WTC11 (cell line): Measurements from ENCODE around the gene CCDC127. TPM values are rescaled to one million over a fixed set of nuclear protein-coding genes. Genes with fewer than 3 reads are reported as not detected.
"Not testable (repeated sequence)": the region's sequence is repeated elsewhere in the genome, so short reads cannot be mapped to it uniquely, and the experiment has no call there.

ENCODE experiments used
- ATAC-seq: fragments of 200-7000 bp; cut with Tn5 transposase; 2 replicates; pipeline ENCODE4 v1.10.0; 2021; ENCODE audit warnings: mild to moderate bottlenecking, moderate library complexity
- CTCF ChIA-PET: fragments of 300-600 bp; sonication (Branson Sonifier 250); formaldehyde crosslinking; loops from one replicate; lab custom pipeline; 2021; ENCODE audit warnings: antibody characterized with exemption; lab: Charles Lee
- POLR2A ChIA-PET: fragments of 350-600 bp; sonication (Branson Sonifier 250); formaldehyde crosslinking; loops from one replicate; lab custom pipeline; 2021; ENCODE audit warnings: antibody characterized with exemption; lab: Charles Lee
- DNase-seq: peaks from one replicate; pipeline ENCODE4 v3.0.0; 2021; ENCODE audit warnings: low spot score
- H3K27ac Mint-ChIP-seq: 2 replicates; pipeline ENCODE4 v1.8.0; 2021; ENCODE audit warnings: mixed read lengths
- H3K27me3 Mint-ChIP-seq: 2 replicates; pipeline ENCODE4 v1.8.0; 2021; ENCODE audit warnings: low read depth, mild to moderate bottlenecking, moderate library complexity, mixed read lengths
- H3K36me3 Mint-ChIP-seq: 2 replicates; pipeline ENCODE4 v1.8.0; 2021; ENCODE audit warnings: mixed read lengths
- H3K4me1 Mint-ChIP-seq: 2 replicates; pipeline ENCODE4 v1.8.0; 2022; ENCODE audit warnings: mixed read lengths
- H3K4me3 Mint-ChIP-seq: 2 replicates; pipeline ENCODE4 v1.8.0; 2021; ENCODE audit warnings: mild to moderate bottlenecking, moderate library complexity, mixed read lengths
- H3K9me3 Mint-ChIP-seq: 2 replicates; pipeline ENCODE4 v1.8.0; 2021; ENCODE audit warnings: mixed read lengths
- ARID4B ChIP-seq: sonication (generic); formaldehyde crosslinking; IDR thresholded peaks from 2 replicates; pipeline ENCODE4 v1.8.0; 2023; ENCODE audit warnings: missing genetic modification reagents, mild to moderate bottlenecking, borderline replicate concordance
- CREB1 ChIP-seq: sonication (generic); formaldehyde crosslinking; IDR thresholded peaks from 2 replicates; pipeline ENCODE4 v1.8.0; 2023; ENCODE audit warnings: mild to moderate bottlenecking, missing genetic modification reagents
- CREM ChIP-seq: sonication (generic); formaldehyde crosslinking; IDR thresholded peaks from 2 replicates; pipeline ENCODE4 v1.8.1; 2022; ENCODE audit warnings: mild to moderate bottlenecking, missing genetic modification reagents, moderate library complexity
- ETV6 ChIP-seq: sonication (generic); formaldehyde crosslinking; IDR thresholded peaks from 2 replicates; pipeline ENCODE4 v1.8.1; 2022; ENCODE audit warnings: mild to moderate bottlenecking, missing genetic modification reagents
- FOXJ3 ChIP-seq: sonication (generic); formaldehyde crosslinking; IDR thresholded peaks from 2 replicates; pipeline ENCODE4 v1.9.0; 2021; ENCODE audit warnings: missing genetic modification reagents, mild to moderate bottlenecking, borderline replicate concordance
- GRHL2 ChIP-seq: fragments of 250-450 bp; sonication (Bioruptor Pico); IDR thresholded peaks from 2 replicates; pipeline ENCODE4 v1.8.0; 2022; ENCODE audit warnings: mild to moderate bottlenecking, moderate library complexity; ENCODE audit not compliant: insufficient replicate concordance, severe bottlenecking
- JUN ChIP-seq: sonication (generic); formaldehyde crosslinking; IDR thresholded peaks from 2 replicates; pipeline ENCODE4 v1.8.0; 2023; ENCODE audit warnings: mild to moderate bottlenecking, missing genetic modification reagents
- MXD4 ChIP-seq: fragments of 250-450 bp; sonication (Bioruptor Pico); IDR thresholded peaks from 2 replicates; pipeline ENCODE4 v1.8.0; 2021; ENCODE audit warnings: mild to moderate bottlenecking, moderate library complexity, borderline replicate concordance
- PRDM15 ChIP-seq: sonication (generic); formaldehyde crosslinking; IDR thresholded peaks from 2 replicates; pipeline ENCODE4 v1.8.0; 2022; ENCODE audit warnings: missing genetic modification reagents
- ZNF138 ChIP-seq: sonication (generic); formaldehyde crosslinking; conservative IDR thresholded peaks from 2 replicates; pipeline ENCODE4 v1.8.1; 2022; ENCODE audit warnings: mild to moderate bottlenecking, moderate library complexity, missing genetic modification reagents
- ZNF396 ChIP-seq: fragments of 250-450 bp; sonication (Bioruptor Pico); IDR thresholded peaks from 2 replicates; pipeline ENCODE4 v1.8.0; 2021; ENCODE audit warnings: mild to moderate bottlenecking, moderate library complexity, borderline replicate concordance
- ZNF671 ChIP-seq: fragments of 250-450 bp; sonication (Bioruptor Pico); IDR thresholded peaks from 2 replicates; pipeline ENCODE4 v1.8.0; 2021; ENCODE audit warnings: mild to moderate bottlenecking
- ZSCAN18 ChIP-seq: fragments of 250-450 bp; sonication (Bioruptor Pico); IDR thresholded peaks from 2 replicates; pipeline ENCODE4 v2.1.2; 2022; ENCODE audit warnings: mild to moderate bottlenecking, moderate library complexity
- total RNA-seq: library from RNA; stranded (reverse); gene quantifications from 3 replicates; pipeline ENCODE4 v1.2.3, GENCODE V29; 2021
- TF ChIP-seq, protein P1 (sequence below): sonication (generic); formaldehyde crosslinking; IDR thresholded peaks from 2 replicates; pipeline ENCODE4 v1.8.1; 2022; ENCODE audit warnings: low read depth, mild to moderate bottlenecking, moderate library complexity, missing genetic modification reagents, borderline replicate concordance
- TF ChIP-seq, protein P2 (sequence below): fragments of 250-450 bp; sonication (Bioruptor Pico); IDR thresholded peaks from 2 replicates; pipeline ENCODE4 v1.9.0; 2021; ENCODE audit warnings: mild to moderate bottlenecking

CCDC127 gene
- total RNA-seq, 1 experiment from 2014 or later, result 5.3 TPM

GRCh38 chr5:252546-252945 is 34.6 kb upstream of the CCDC127 start:
- no peak for ATAC-seq
- ChIA-PET POLR2A (no interaction called here), CTCF (no interaction called here)
- Mint-ChIP-seq H3K4me3 (no peak overlapping the region), H3K9me3 (peaks cover 33% of the 10 kb centered on the region), H3K4me1 (no peaks in the 10 kb centered on the region), H3K27me3 (no peaks in the 10 kb centered on the region), H3K27ac (no peak overlapping the region), H3K36me3 (peaks cover 69% of the 10 kb centered on the region)
- DNase-seq, result no peak
- TF ChIP-seq ETV6 (CRISPR knock-in tag), result no peak
- TF ChIP-seq CREM (CRISPR knock-in tag), result no peak
- TF ChIP-seq JUN (CRISPR knock-in tag), result no peak
- TF ChIP-seq ZNF671 (CRISPR knock-in tag), result no peak
- TF ChIP-seq ZSCAN18 (CRISPR knock-in tag), result no peak
- TF ChIP-seq PRDM15, result no peak
- TF ChIP-seq, protein P1, sequence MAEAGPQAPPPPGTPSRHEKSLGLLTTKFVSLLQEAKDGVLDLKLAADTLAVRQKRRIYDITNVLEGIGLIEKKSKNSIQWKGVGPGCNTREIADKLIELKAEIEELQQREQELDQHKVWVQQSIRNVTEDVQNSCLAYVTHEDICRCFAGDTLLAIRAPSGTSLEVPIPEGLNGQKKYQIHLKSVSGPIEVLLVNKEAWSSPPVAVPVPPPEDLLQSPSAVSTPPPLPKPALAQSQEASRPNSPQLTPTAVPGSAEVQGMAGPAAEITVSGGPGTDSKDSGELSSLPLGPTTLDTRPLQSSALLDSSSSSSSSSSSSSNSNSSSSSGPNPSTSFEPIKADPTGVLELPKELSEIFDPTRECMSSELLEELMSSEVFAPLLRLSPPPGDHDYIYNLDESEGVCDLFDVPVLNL (CRISPR knock-in tag), result no peak
- no peak for TF ChIP-seq GRHL2 (CRISPR knock-in tag)
- TF ChIP-seq FOXJ3 (CRISPR knock-in tag), result no peak
- TF ChIP-seq, protein P2, sequence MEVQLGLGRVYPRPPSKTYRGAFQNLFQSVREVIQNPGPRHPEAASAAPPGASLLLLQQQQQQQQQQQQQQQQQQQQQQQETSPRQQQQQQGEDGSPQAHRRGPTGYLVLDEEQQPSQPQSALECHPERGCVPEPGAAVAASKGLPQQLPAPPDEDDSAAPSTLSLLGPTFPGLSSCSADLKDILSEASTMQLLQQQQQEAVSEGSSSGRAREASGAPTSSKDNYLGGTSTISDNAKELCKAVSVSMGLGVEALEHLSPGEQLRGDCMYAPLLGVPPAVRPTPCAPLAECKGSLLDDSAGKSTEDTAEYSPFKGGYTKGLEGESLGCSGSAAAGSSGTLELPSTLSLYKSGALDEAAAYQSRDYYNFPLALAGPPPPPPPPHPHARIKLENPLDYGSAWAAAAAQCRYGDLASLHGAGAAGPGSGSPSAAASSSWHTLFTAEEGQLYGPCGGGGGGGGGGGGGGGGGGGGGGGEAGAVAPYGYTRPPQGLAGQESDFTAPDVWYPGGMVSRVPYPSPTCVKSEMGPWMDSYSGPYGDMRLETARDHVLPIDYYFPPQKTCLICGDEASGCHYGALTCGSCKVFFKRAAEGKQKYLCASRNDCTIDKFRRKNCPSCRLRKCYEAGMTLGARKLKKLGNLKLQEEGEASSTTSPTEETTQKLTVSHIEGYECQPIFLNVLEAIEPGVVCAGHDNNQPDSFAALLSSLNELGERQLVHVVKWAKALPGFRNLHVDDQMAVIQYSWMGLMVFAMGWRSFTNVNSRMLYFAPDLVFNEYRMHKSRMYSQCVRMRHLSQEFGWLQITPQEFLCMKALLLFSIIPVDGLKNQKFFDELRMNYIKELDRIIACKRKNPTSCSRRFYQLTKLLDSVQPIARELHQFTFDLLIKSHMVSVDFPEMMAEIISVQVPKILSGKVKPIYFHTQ (CRISPR knock-in tag), result no peak
- no peak for TF ChIP-seq MXD4 (CRISPR knock-in tag)
- no peak for TF ChIP-seq ZNF138 (CRISPR knock-in tag)
- no peak for TF ChIP-seq ZNF396 (CRISPR knock-in tag)
- TF ChIP-seq CREB1 (CRISPR knock-in tag), result no peak
- TF ChIP-seq ARID4B, result no peak

- H3K4me3 Mint-ChIP-seq, POLR2A ChIA-PET, DNase-seq, H3K27me3 Mint-ChIP-seq, H3K27ac Mint-ChIP-seq, CTCF ChIA-PET, ATAC-seq, H3K4me1 Mint-ChIP-seq: not testable (repeated sequence)
- H3K9me3 Mint-ChIP-seq, result peaks cover 33% of the 10 kb centered on the region
- peaks cover 69% of the 10 kb centered on the region for H3K36me3 Mint-ChIP-seq
Measured at GRCh38 chr5:251975-252374, 34.0 kb upstream of the CCDC127 start.

DNA sequence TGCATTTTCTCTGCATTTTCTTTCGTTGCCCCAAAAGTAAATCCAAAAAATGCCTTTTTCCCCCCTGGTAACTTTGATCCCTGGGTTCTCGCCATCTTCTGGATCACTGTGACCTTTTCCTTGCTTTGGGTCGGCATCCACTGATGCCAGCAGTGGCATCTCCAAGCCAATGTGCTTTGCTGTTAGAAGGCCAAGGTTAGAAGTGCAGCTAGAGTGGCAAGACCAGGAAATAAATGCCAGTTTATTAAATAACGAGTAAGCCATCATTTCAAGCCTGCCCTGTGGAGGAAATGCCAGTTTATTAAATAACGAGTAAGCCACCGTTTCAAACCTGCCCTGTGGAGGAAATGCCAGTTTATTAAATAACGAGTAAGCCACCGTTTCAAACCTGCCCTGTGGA is 33.6 kb upstream of the CCDC127 start:
- H3K4me3 Mint-ChIP-seq, POLR2A ChIA-PET, ATAC-seq, H3K27me3 Mint-ChIP-seq, H3K4me1 Mint-ChIP-seq, DNase-seq, CTCF ChIA-PET, H3K27ac Mint-ChIP-seq: not testable (repeated sequence)
- H3K9me3 Mint-ChIP-seq, result peaks cover 35% of the 10 kb centered on the region
- peaks cover 69% of the 10 kb centered on the region for H3K36me3 Mint-ChIP-seq

- Mint-ChIP-seq H3K9me3 (peaks cover 40% of the 10 kb centered on the region), H3K36me3 (peaks cover 69% of the 10 kb centered on the region)
- DNase-seq, H3K4me3 Mint-ChIP-seq, POLR2A ChIA-PET, CTCF ChIA-PET, ATAC-seq, H3K27ac Mint-ChIP-seq, H3K27me3 Mint-ChIP-seq, H3K4me1 Mint-ChIP-seq: not testable (repeated sequence)
Measured at GRCh38 chr5:251016-251415, 33.1 kb upstream of the CCDC127 start.
